H9 (cell line): ENCODE data around the gene TNPO3. TPM values are rescaled to one million over a fixed set of nuclear protein-coding genes. Genes with fewer than 3 reads are reported as not detected.

Experiments used
- DNase-seq: peaks from one replicate; pipeline ENCODE4 v3.0.0-alpha.2; 2017
- H2AFZ ChIP-seq: one replicate; pipeline ENCODE4 v1.6.1; 2013; ENCODE audit warnings: mild to moderate bottlenecking, low read length, control low read depth, moderate library complexity
- H2AK5ac ChIP-seq: 2 replicates; pipeline ENCODE4 v1.6.1; 2013; ENCODE audit warnings: low read length, control low read depth, mixed read lengths; ENCODE audit not compliant: insufficient read length
- H2BK120ac ChIP-seq: one replicate; pipeline ENCODE4 v1.6.1; 2013; ENCODE audit warnings: low read depth, mild to moderate bottlenecking, low read length, control low read depth, inconsistent platforms; ENCODE audit not compliant: poor library complexity, severe bottlenecking
- H2BK12ac ChIP-seq: 2 replicates; pipeline ENCODE4 v1.6.1; 2013; ENCODE audit warnings: low read length, control low read depth, mixed read lengths, low read depth; ENCODE audit not compliant: insufficient read length
- H2BK15ac ChIP-seq: 2 replicates; pipeline ENCODE4 v1.6.1; 2013; ENCODE audit warnings: low read depth, low read length, control low read depth
- H2BK20ac ChIP-seq: one replicate; pipeline ENCODE4 v1.6.1; 2013; ENCODE audit warnings: low read depth, mild to moderate bottlenecking, low read length, control low read depth, inconsistent platforms; ENCODE audit not compliant: poor library complexity, severe bottlenecking
- H2BK5ac ChIP-seq: 2 replicates; pipeline ENCODE4 v1.6.1; 2013; ENCODE audit warnings: low read length, control low read depth, mixed read lengths; ENCODE audit not compliant: insufficient read length
- H3K14ac ChIP-seq: 2 replicates; pipeline ENCODE4 v1.6.1; 2013; ENCODE audit warnings: low read length, control low read depth; ENCODE audit not compliant: insufficient read depth
- H3K18ac ChIP-seq: 2 replicates; pipeline ENCODE4 v1.6.1; 2013; ENCODE audit warnings: low read depth, mild to moderate bottlenecking, mixed read lengths, low read length, control low read depth; ENCODE audit not compliant: insufficient read length
- H3K23ac ChIP-seq: 2 replicates; pipeline ENCODE4 v1.6.1; 2013; ENCODE audit warnings: low read length, control low read depth, mixed read lengths, low read depth; ENCODE audit not compliant: insufficient read length
- H3K23me2 ChIP-seq: 2 replicates; pipeline ENCODE4 v1.6.1; 2013; ENCODE audit warnings: low read depth, mild to moderate bottlenecking, mixed read lengths, low read length, control low read depth; ENCODE audit not compliant: insufficient read length, poor library complexity, severe bottlenecking
- H3K27ac ChIP-seq: 2 replicates; pipeline ENCODE4 v1.5.1; 2013; ENCODE audit warnings: low read length, control low read depth, mixed read lengths, low read depth; ENCODE audit not compliant: insufficient read length
- H3K27me3 ChIP-seq: 2 replicates; pipeline ENCODE4 v1.6.1; 2013; ENCODE audit warnings: low read length, control low read depth, inconsistent platforms; ENCODE audit not compliant: insufficient read depth
- H3K4ac ChIP-seq: 2 replicates; pipeline ENCODE4 v1.6.1; 2013; ENCODE audit warnings: low read depth, mild to moderate bottlenecking, control low read depth, inconsistent platforms, low read length, moderate library complexity
- H3K4me1 ChIP-seq: 2 replicates; pipeline ENCODE4 v1.6.1; 2013; ENCODE audit warnings: low read length, control low read depth, inconsistent platforms; ENCODE audit not compliant: insufficient read depth
- H3K4me2 ChIP-seq: 2 replicates; pipeline ENCODE4 v1.6.1; 2013; ENCODE audit warnings: low read length, control low read depth, mixed read lengths; ENCODE audit not compliant: insufficient read length, insufficient read depth
- H3K56ac ChIP-seq: 2 replicates; pipeline ENCODE4 v1.6.1; 2013; ENCODE audit warnings: low read depth, mild to moderate bottlenecking, mixed read lengths, low read length, control low read depth; ENCODE audit not compliant: insufficient read length
- H3K79me1 ChIP-seq: 2 replicates; pipeline ENCODE4 v1.6.1; 2013; ENCODE audit warnings: low read depth, mild to moderate bottlenecking, moderate library complexity, low read length, control low read depth, inconsistent platforms; ENCODE audit not compliant: insufficient read depth, poor library complexity, severe bottlenecking
- H3K79me2 ChIP-seq: 2 replicates; pipeline ENCODE4 v1.6.1; 2013; ENCODE audit warnings: low read length, control low read depth, inconsistent platforms; ENCODE audit not compliant: insufficient read depth
- H3K9ac ChIP-seq: 2 replicates; pipeline ENCODE4 v1.6.1; 2013; ENCODE audit warnings: low read length, control low read depth, mixed read lengths; ENCODE audit not compliant: insufficient read length; ENCODE audit errors: extremely low read depth
- H3K9me3 ChIP-seq: one replicate; pipeline ENCODE4 v1.6.1; 2013; ENCODE audit warnings: low read depth, low read length, inconsistent platforms; ENCODE audit not compliant: control insufficient read depth
- H3T11ph ChIP-seq: one replicate; pipeline ENCODE4 v1.6.1; 2013; ENCODE audit warnings: mild to moderate bottlenecking, low read length, control low read depth, inconsistent platforms
- H4K20me1 ChIP-seq: one replicate; pipeline ENCODE4 v1.6.1; 2013; ENCODE audit not compliant: control insufficient read depth, insufficient read length, insufficient read depth
- H4K5ac ChIP-seq: 2 replicates; pipeline ENCODE4 v1.6.1; 2013; ENCODE audit warnings: low read depth, mild to moderate bottlenecking, mixed read lengths, low read length, control low read depth; ENCODE audit not compliant: insufficient read length
- H4K8ac ChIP-seq: replicated peaks from 2 replicates; pipeline ENCODE4 v1.6.1; 2013; ENCODE audit warnings: low read length, control low read depth, mixed read lengths, low read depth; ENCODE audit not compliant: insufficient read length
- H4K91ac ChIP-seq: 2 replicates; pipeline ENCODE4 v1.6.1; 2013; ENCODE audit warnings: low read depth, mild to moderate bottlenecking, moderate library complexity, mixed read lengths, low read length, control low read depth; ENCODE audit not compliant: insufficient read length
- H3K27ac Mint-ChIP-seq, 3 experiments: 2 replicates in 2 of 3; 3 replicates in 1 of 3; pipeline ENCODE4 v1.8.0; 2020 to 2021; ENCODE audit warnings: mixed read lengths in 3 of 3, mild to moderate bottlenecking in 1 of 3, moderate library complexity in 1 of 3
- H3K27me3 Mint-ChIP-seq: 2 replicates; pipeline ENCODE4 v1.8.0; 2021; ENCODE audit warnings: low read depth, mild to moderate bottlenecking, moderate library complexity, mixed read lengths
- H3K36me3 Mint-ChIP-seq, 3 experiments: 2 replicates in 2 of 3; 3 replicates in 1 of 3; pipeline ENCODE4 v1.8.0; 2020 to 2021; ENCODE audit warnings: low read depth in 3 of 3, mixed read lengths in 3 of 3; ENCODE audit not compliant: insufficient read depth in 1 of 3
- H3K4me1 Mint-ChIP-seq, 2 experiments: 2 replicates each; pipeline ENCODE4 v1.8.0; 2020; ENCODE audit warnings: mixed read lengths in 2 of 2
- H3K4me3 Mint-ChIP-seq, 2 experiments: 2 replicates in 1 of 2; 3 replicates in 1 of 2; pipeline ENCODE4 v1.8.0; 2020 to 2021; ENCODE audit warnings: mild to moderate bottlenecking in 2 of 2, mixed read lengths in 2 of 2, moderate library complexity in 1 of 2
- H3K9me3 Mint-ChIP-seq, 2 experiments: 2 replicates in 1 of 2; 3 replicates in 1 of 2; pipeline ENCODE4 v1.8.0; 2020; ENCODE audit warnings: mild to moderate bottlenecking in 2 of 2, mixed read lengths in 2 of 2, moderate library complexity in 1 of 2
- CTCF ChIP-seq: fragments of 200-600 bp; sonication (generic); conservative IDR thresholded peaks from 3 replicates; pipeline ENCODE4 v1.8.0; 2021; ENCODE audit warnings: antibody characterized with exemption, mild to moderate bottlenecking
- WGBS: extraction: QIAGEN DNeasy Blood & Tissue Kit; methylation state at CpG from one replicate; pipeline ENCODE4 v1.1.7; 2013; ENCODE audit warnings: missing lambda C conversion rate, low lambda C conversion rate, mixed read lengths; ENCODE audit not compliant: insufficient read length; ENCODE audit errors: extremely low coverage; 5-methylcytosine and 5-hydroxymethylcytosine counted together
- total RNA-seq: library from RNA; stranded (reverse); gene quantifications from 2 replicates; pipeline ENCODE4 v1.2.1, GENCODE V29; 2021

Gene TNPO3
- total RNA-seq, 1 experiment from 2014 or later, result 90.1 TPM

GRCh38 chr7:128986609-128987008 is 68.3 kb downstream of the TNPO3 start:
- no peak overlapping the region for H4K8ac ChIP-seq
- H3K56ac ChIP-seq, result no peak overlapping the region
- no peaks in the 10 kb centered on the region for H3K27me3 ChIP-seq
- Mint-ChIP-seq H3K4me1 (peaks cover 4 to 10% of the 10 kb centered on the region in 2 experiments; a peak in 3 of 4 replicates), H3K4me3 (no peak overlapping the region), H3K36me3 (peaks cover 22 to 74% (median 73%) of the 10 kb centered on the region in 3 experiments; a peak in 6 of 7 replicates), H3K9me3 (no peaks in the 10 kb centered on the region), H3K27me3 (no peaks in the 10 kb centered on the region), H3K27ac (no peak overlapping the region; a peak in 1 of 7 replicates)
- no peak for TF ChIP-seq CTCF
- H3K23ac ChIP-seq, result no peak overlapping the region
- H4K5ac ChIP-seq, result no peak overlapping the region
- no peaks in the 10 kb centered on the region for H3K4me1 ChIP-seq
- H3K9ac ChIP-seq, result no peak overlapping the region
- no CpG with 5 or more reads among the region's 3 CpGs for WGBS
- no peak overlapping the region for H3K27ac ChIP-seq
- H3K4ac ChIP-seq, result no peak overlapping the region
- no peak overlapping the region for H2AFZ ChIP-seq
- no peaks in the 10 kb centered on the region for H4K20me1 ChIP-seq
- H3K9me3 ChIP-seq, result no peaks in the 10 kb centered on the region
- no peak overlapping the region for H3T11ph ChIP-seq
- H3K79me2 ChIP-seq, result no peaks in the 10 kb centered on the region
- H2BK15ac ChIP-seq, result no peak overlapping the region
- H3K79me1 ChIP-seq, result no peaks in the 10 kb centered on the region
- H2BK12ac ChIP-seq, result no peak overlapping the region
- H2BK120ac ChIP-seq, result no peak overlapping the region
- no peak overlapping the region for H3K14ac ChIP-seq
- no peak for DNase-seq
- H4K91ac ChIP-seq, result no peak overlapping the region
- H2BK5ac ChIP-seq, result no peak overlapping the region
- H2BK20ac ChIP-seq, result no peak overlapping the region
- no peak overlapping the region for H3K4me2 ChIP-seq
- H2AK5ac ChIP-seq, result no peak overlapping the region
- H3K23me2 ChIP-seq, result no peaks in the 10 kb centered on the region
- H3K18ac ChIP-seq, result no peak overlapping the region
